Lower leg skin (tissue), 4 donors: ENCODE measurements around the gene DNAJC10. TPM values are rescaled to one million over a fixed set of nuclear protein-coding genes. Genes with fewer than 3 reads are reported as not detected.
"Not testable (repeated sequence)": the region's sequence is repeated elsewhere in the genome, so short reads cannot be mapped to it uniquely, and the experiment has no call there.

Source experiments
- DNase-seq, 2 donors: peaks; one replicate each; pipeline ENCODE4 v3.0.0-alpha.2; 2019; ENCODE audit warnings: low spot score in 2 of 2
- H3K4me3 ChIP-seq: fragments of 200-600 bp; sonication (generic); 2 replicates; pipeline ENCODE4 v1.5.1; 2017; ENCODE audit warnings: mild to moderate bottlenecking, low read depth; ENCODE audit not compliant: poor library complexity, severe bottlenecking
- POLR2A ChIP-seq, 2 donors: fragments of 450-650 bp; IDR thresholded peaks; one replicate each; pipeline ENCODE4 v1.6.1; 2016 to 2017; ENCODE audit warnings: antibody characterized with exemption in 2 of 2, mild to moderate bottlenecking in 1 of 2, moderate library complexity in 1 of 2
- WGBS, 2 donors: methylation state at CpG; one replicate each; pipeline ENCODE4 v1.1.5; 2018; 5-methylcytosine and 5-hydroxymethylcytosine counted together
- intact Hi-C: fragments of 100-400 bp; cut with DNase I; formaldehyde crosslinking; loops from one replicate; pipeline ENCODE4 v1.15.0; 2023; ENCODE audit warnings: low total_unique reads
- total RNA-seq, 4 donors: library from RNA; depleted of rRNA; stranded (reverse); fragments of >200 nt; gene quantifications; one replicate each; pipeline ENCODE4 v1.1.0, GENCODE V29; 2016
- TF ChIP-seq, protein P1 (sequence below), 3 donors: fragments of 450-650 bp; IDR thresholded peaks; one replicate each; pipeline ENCODE4 v1.5.1; 2016; ENCODE audit warnings: antibody characterized with exemption in 3 of 3, mild to moderate bottlenecking in 3 of 3, moderate library complexity in 2 of 3

Gene DNAJC10
- total RNA-seq, 4 donors from 2014 or later: 13.3 to 29.2 (median 18.9) TPM

DNA sequence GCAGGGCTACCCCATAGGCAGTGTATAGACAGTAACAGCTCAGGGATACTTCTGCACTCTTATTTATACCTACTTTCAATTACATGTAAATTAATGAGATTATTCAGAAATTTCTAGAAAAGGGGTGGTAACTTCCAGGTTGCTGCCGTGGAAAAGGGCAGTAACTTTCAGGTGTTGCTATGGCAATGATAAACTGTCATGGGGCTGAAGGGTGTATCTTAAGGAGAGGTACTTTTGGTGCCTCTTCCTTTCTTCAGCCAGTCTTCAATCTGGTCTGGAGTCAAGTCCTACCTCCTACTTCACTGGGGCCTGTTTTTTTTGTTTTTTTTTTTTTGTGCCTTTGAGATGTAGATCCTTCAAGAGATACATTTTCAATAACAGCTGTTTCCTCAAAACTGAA is 35.2 kb upstream of the DNAJC10 start:
- WGBS, 2 donors: 27 to 41% methylated on average over 1 of the region's 1 CpG
- no peak overlapping the region for H3K4me3 ChIP-seq
- intact Hi-C loops: no loop called here
- TF ChIP-seq, protein P1, sequence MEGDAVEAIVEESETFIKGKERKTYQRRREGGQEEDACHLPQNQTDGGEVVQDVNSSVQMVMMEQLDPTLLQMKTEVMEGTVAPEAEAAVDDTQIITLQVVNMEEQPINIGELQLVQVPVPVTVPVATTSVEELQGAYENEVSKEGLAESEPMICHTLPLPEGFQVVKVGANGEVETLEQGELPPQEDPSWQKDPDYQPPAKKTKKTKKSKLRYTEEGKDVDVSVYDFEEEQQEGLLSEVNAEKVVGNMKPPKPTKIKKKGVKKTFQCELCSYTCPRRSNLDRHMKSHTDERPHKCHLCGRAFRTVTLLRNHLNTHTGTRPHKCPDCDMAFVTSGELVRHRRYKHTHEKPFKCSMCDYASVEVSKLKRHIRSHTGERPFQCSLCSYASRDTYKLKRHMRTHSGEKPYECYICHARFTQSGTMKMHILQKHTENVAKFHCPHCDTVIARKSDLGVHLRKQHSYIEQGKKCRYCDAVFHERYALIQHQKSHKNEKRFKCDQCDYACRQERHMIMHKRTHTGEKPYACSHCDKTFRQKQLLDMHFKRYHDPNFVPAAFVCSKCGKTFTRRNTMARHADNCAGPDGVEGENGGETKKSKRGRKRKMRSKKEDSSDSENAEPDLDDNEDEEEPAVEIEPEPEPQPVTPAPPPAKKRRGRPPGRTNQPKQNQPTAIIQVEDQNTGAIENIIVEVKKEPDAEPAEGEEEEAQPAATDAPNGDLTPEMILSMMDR (IDR thresholded peaks at IDR 0.05): no peak
- TF ChIP-seq POLR2A (IDR thresholded peaks at IDR 0.05): no peak
- no peak for DNase-seq

DNA sequence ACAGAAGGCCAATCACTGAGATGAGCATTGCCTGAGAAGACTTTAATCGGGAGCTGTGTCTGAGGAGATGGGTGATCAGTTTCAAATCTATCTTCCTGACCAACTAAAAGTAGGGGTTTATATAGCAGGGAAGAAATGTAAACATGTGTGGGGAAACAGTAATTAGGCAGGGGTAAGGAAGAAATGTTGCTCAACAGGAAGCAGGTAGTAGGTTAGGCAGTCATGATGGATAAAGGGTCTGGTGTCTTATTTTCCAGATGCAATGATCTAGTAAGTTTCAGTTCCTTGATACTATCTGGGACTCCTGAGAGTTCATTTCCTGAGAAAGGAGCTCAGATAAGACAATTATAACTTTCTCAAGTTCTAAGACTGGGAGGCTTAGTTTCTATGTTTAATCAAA is 33.8 kb upstream of the DNAJC10 start:
- WGBS, 2 donors: 74 to 80% methylated on average over 1 of the region's 1 CpG
- intact Hi-C loops: no loop called here

DNA sequence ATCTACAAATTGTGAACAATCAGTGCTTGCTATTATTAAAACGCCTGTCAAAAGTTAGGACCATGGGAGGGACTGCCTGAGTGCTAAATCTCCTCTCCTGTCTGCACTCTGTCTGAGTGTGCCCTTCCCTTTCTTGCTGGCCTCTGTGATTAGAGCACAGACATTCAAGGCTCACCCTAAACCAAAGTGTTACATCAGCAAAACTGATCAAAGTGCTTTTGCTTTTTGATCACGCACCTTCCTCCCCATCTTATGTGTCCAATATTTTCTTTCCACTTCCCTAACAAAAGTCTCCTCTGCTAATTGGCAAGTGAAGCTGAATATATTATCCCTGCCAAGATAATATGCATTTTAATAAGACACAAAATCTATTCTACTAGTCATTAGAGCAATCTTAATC is 30.5 kb upstream of the DNAJC10 start:
- TF ChIP-seq, protein P1 (IDR thresholded peaks at IDR 0.05): no peak
- TF ChIP-seq POLR2A (IDR thresholded peaks at IDR 0.05): no peak
- 63 to 68% methylated on average over 2 of the region's 2 CpGs for WGBS, 2 donors
- no peak for DNase-seq
- intact Hi-C loops: no loop called here
- no peak overlapping the region for H3K4me3 ChIP-seq

More for the DNA sequence above, 33.8 kb upstream of the DNAJC10 start:
- H3K4me3 ChIP-seq: no peak overlapping the region
- TF ChIP-seq, protein P1 (IDR thresholded peaks at IDR 0.05): no peak
- no peak for TF ChIP-seq POLR2A (IDR thresholded peaks at IDR 0.05)
- DNase-seq: no peak

DNA sequence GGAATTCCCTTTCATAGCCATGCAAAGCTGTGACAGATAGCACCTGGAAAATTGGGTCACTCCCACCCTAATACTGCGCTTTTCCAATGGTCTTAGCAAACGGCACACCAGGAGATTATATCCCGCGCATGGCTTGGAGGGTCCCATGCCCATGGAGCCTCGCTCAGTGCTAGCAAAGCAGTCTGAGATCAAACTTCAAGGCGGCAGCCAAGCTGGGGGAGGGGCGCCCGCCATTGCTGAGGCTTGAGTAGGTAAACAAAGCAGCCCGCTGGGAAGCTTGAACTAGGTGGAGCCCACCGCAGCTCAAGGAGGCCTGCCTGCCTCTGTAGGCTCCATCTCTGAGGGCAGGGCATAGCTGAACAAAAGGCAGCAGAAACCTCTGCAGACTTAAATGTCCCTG is 29.3 kb upstream of the DNAJC10 start:
- intact Hi-C loops: not testable (repeated sequence)

DNA sequence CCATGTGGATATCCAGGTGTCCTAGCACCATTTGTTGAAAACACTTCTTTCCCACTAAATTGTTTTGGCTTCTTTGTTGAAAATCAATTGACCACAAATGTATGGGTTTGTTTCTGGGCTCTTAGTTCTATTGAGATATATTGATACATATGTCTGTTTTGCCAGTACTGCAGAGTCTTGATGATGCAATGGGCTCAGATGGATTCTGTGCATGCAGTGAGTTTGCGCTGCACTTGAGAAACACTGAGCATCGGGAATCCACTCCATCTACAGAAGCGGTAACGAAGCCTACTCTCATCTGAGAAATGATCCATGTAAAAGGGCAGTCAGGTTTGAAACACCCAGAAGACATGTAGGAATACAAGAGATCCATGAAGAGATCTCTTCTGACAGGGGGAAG is 21.9 kb upstream of the DNAJC10 start:
- 92 to 96% methylated on average over 4 of the region's 4 CpGs for WGBS, 2 donors
- H3K4me3 ChIP-seq: no peak overlapping the region
- no peak for TF ChIP-seq POLR2A (IDR thresholded peaks at IDR 0.05)
- TF ChIP-seq, protein P1 (IDR thresholded peaks at IDR 0.05): no peak
- intact Hi-C loops: no loop called here
- DNase-seq: no peak

More for the DNA sequence above, 29.3 kb upstream of the DNAJC10 start:
- 95 to 96% methylated on average over 10 of the region's 10 CpGs for WGBS, 2 donors
- DNase-seq, H3K4me3 ChIP-seq: not testable (repeated sequence)

DNA sequence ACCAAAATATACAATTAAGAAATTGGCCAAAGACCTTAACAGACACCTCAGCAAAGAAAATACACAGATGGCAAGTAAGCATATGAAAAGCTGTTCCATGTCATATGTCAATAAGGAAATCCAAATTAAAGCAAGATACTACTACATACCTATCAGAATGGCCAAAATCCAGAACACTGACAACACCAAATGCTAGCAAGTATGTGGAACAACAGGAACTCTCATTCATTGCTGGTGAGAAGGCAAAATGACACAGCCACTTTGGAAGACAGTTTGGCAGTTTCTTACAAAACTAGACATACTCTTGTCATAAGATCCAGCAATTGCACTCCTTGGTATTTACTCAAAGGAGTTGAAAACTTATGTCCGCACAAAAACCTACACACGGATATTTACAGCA is 20.3 kb upstream of the DNAJC10 start:
- DNase-seq: no peak
- no peak overlapping the region for H3K4me3 ChIP-seq
- WGBS, 2 donors: 96 to 100% methylated on average over 2 of the region's 2 CpGs
- TF ChIP-seq POLR2A (IDR thresholded peaks at IDR 0.05): no peak
- TF ChIP-seq, protein P1 (IDR thresholded peaks at IDR 0.05): no peak
- intact Hi-C loops: no loop called here
